ENCODE measurements around the gene USP40. TPM values are rescaled to one million over a fixed set of nuclear protein-coding genes. Genes with fewer than 3 reads are reported as not detected.

USP40 gene
- total and polyA plus RNA-seq, 2 of the 8 experiments (the other 6 are each of a cell fraction or from before 2014, with no cell fraction given), result 12.0 to 15.7 TPM

GRCh38 chr2:233449921-233450863 is 116.4 kb downstream of the USP40 start:
- Histone ChIP-seq H3K4me1 (replicated peaks in 1 of 4; ENCODE audit: control insufficient read depth in 3 of 4, insufficient read depth in 4 of 4, low read length in 3 of 4) (no peaks in the 10 kb centered on the region; a peak in 1 of 7 replicates), H3K79me2 (ENCODE audit: control insufficient read depth in 1 of 2, insufficient read depth in 2 of 2, low read length in 2 of 2) (no peaks in the 10 kb centered on the region), H2BK12ac (ENCODE audit: low read depth, low read length) (no peak overlapping the region), H2BK15ac (ENCODE audit: low read length) (no peak overlapping the region), H3K4me3 (ENCODE audit: extremely low read depth in 1 of 4, insufficient read depth in 2 of 4, low read depth in 3 of 4, low read length in 4 of 4) (no peak overlapping the region), H3K14ac (ENCODE audit: insufficient read length) (no peak overlapping the region), H4K91ac (replicated peaks; ENCODE audit: insufficient read length, low read length) (no peak overlapping the region), H4K5ac (ENCODE audit: insufficient read length, low read depth, low read length) (no peak overlapping the region), H3K9ac (replicated peaks in 1 of 4; ENCODE audit: extremely low read depth in 1 of 4, low read depth in 3 of 4, low read length in 3 of 4) (no peak overlapping the region), H3K23me2 (ENCODE audit: low read depth, low read length) (no peaks in the 10 kb centered on the region), H2BK20ac (ENCODE audit: low read length) (no peak overlapping the region), H2BK5ac (ENCODE audit: low read depth, low read length) (no peak overlapping the region), H4K8ac (ENCODE audit: extremely low read depth, insufficient read depth, low read length) (no peak overlapping the region), H3K36me3 (ENCODE audit: control insufficient read depth in 2 of 4, insufficient read depth in 4 of 4, low read length in 3 of 4) (peaks cover 0 to 6% (median 3%) of the 10 kb centered on the region in 4 experiments; a peak in 3 of 8 replicates), H3K56ac (replicated peaks; ENCODE audit: insufficient read length, low read depth, low read length) (no peak overlapping the region), H4K20me1 (replicated peaks in 1 of 2; ENCODE audit: control insufficient read depth in 1 of 2, insufficient read depth in 2 of 2, low read length in 2 of 2) (no peaks in the 10 kb centered on the region), H3K4ac (replicated peaks; ENCODE audit: insufficient read length, low read depth, low read length) (no peak overlapping the region), H3K9me3 (ENCODE audit: insufficient read depth in 2 of 2, low read depth in 1 of 2, low read length in 1 of 2) (no peaks in the 10 kb centered on the region), H2BK120ac (replicated peaks; ENCODE audit: low read depth, low read length) (no peak overlapping the region), H3K27me3 (replicated peaks in 1 of 4; ENCODE audit: control insufficient read depth in 3 of 4, extremely low read depth in 1 of 4, insufficient read depth in 3 of 4, low read length in 3 of 4) (no peaks in the 10 kb centered on the region), H2AK5ac (ENCODE audit: low read depth, low read length) (no peak overlapping the region), H3K4me2 (ENCODE audit: insufficient read depth in 1 of 2, low read depth in 2 of 2, low read length in 2 of 2) (no peak overlapping the region), H3K79me1 (ENCODE audit: low read depth, low read length) (no peaks in the 10 kb centered on the region), H3K27ac (ENCODE audit: low read depth, low read length) (no peak overlapping the region), H2AFZ (ENCODE audit: low read length) (no peak overlapping the region), H3K18ac (ENCODE audit: extremely low read depth, low read length) (no peak overlapping the region), H3K23ac (ENCODE audit: insufficient read length) (no peak overlapping the region)
- CTCF ChIA-PET (ENCODE audit: partially characterized antibody), result interaction anchor here (1.3 to 3.5 kb wide), 4 partner anchors 12 to 381 kb away, joined by 3 to 35 read pairs (median 10); no protein-coding TSS in a partner anchor
- POLR2A ChIA-PET (ENCODE audit: partially characterized antibody), result no interaction called here
- FAIRE-seq (no peak), DNase-seq (ENCODE audit: low read depth in 1 of 2, low spot score in 2 of 2) (no peak)
- WGBS, 2 experiments (ENCODE audit: extremely low coverage in 1 of 2, insufficient coverage in 1 of 2, insufficient read length in 1 of 2, insufficient replicate concordance in 2 of 2, low coverage in 1 of 2, low lambda C conversion rate in 2 of 2, missing lambda C conversion rate in 1 of 2), result 92% methylated on average over 30 of the region's 33 CpGs; no CpG with 5 or more reads in 1 of the 2 experiments
- TF ChIP-seq SIX5 (IDR thresholded peaks at IDR 0.05; ENCODE audit: low read depth, low read length) (no peak), NRF1 (IDR thresholded peaks at IDR 0.05; ENCODE audit: low read depth, low read length) (no peak), TAF7 (optimal IDR thresholded peaks at IDR 0.05; ENCODE audit: borderline replicate concordance, low read depth, low read length) (no peak), TEAD4 (IDR thresholded peaks at IDR 0.05; ENCODE audit: low read depth, low read length) (no peak), CBX5 (IDR thresholded peaks at IDR 0.05; ENCODE audit: low read depth, low read length) (no peak), KDM5A (IDR thresholded peaks at IDR 0.05; ENCODE audit: low read length) (no peak), EGR1 (IDR thresholded peaks at IDR 0.05; ENCODE audit: borderline replicate concordance, low read depth, low read length) (no peak), JUN (IDR thresholded peaks at IDR 0.05; ENCODE audit: low read depth, low read length) (no peak), ASH2L (IDR thresholded peaks at IDR 0.05; ENCODE audit: low read length) (no peak)
